Endothelial cell of umbilical vein (primary cell): ENCODE measurements around the gene CSTF3. TPM values are rescaled to one million over a fixed set of nuclear protein-coding genes. Genes with fewer than 3 reads are reported as not detected.
A peak's percentile ranks its signal among the peaks of the same experiment; 100 is the strongest.

Experiments used
- BruUV-seq: library from RNA; stranded (reverse); fragments of 400-500 nt; replicated peaks from 2 replicates; lab custom pipeline; 2021; lab: Mats Ljungman, UMichigan
- CTCF ChIA-PET: fragments of 300-600, 350-600 bp; sonication (Branson Sonifier 250); formaldehyde crosslinking; loops from one replicate; lab custom pipeline; 2021; ENCODE audit warnings: antibody characterized with exemption, inconsistent platforms; lab: Charles Lee
- POLR2A ChIA-PET: fragments of 300-600, 350-600 bp; sonication (Branson Sonifier 250); formaldehyde crosslinking; loops from one replicate; lab custom pipeline; 2021; ENCODE audit warnings: antibody characterized with exemption, inconsistent platforms; lab: Charles Lee
- DNase-seq: peaks from one replicate; pipeline ENCODE4 v3.0.0-alpha.2; 2011; ENCODE audit warnings: low read depth, low spot score
- FAIRE-seq: peaks from 2 replicates; lab custom pipeline; 2011; peaks lifted over from hg19 to GRCh38; lab: Jason Lieb, UNC
- H2AFZ ChIP-seq: 2 replicates; pipeline ENCODE4 v1.6.0; 2012; ENCODE audit warnings: low read depth, low read length, control low read depth, inconsistent platforms
- H3K27ac ChIP-seq: 2 replicates; pipeline ENCODE4 v1.5.1; 2011; ENCODE audit warnings: low read depth, mild to moderate bottlenecking, control low read depth, low read length, moderate library complexity; ENCODE audit not compliant: insufficient read depth
- H3K27me3 ChIP-seq, 2 experiments: 2 replicates each; pipeline versions ENCODE4 v1.6.0 to v1.6.1; 2011; ENCODE audit warnings: low read length in 2 of 2, mixed read lengths in 1 of 2; ENCODE audit not compliant: control insufficient read depth in 2 of 2, insufficient read depth in 2 of 2
- H3K36me3 ChIP-seq, 2 experiments: 2 replicates in 1 of 2; 3 replicates in 1 of 2; pipeline ENCODE4 v1.5.1; 2011; ENCODE audit warnings: low read length in 2 of 2, mild to moderate bottlenecking in 1 of 2, moderate library complexity in 1 of 2; ENCODE audit not compliant: control insufficient read depth in 2 of 2, insufficient read depth in 2 of 2; ENCODE audit errors: extremely low read depth in 1 of 2
- H3K4me1 ChIP-seq: 3 replicates; pipeline ENCODE4 v1.5.1; 2011; ENCODE audit warnings: mild to moderate bottlenecking, low read length; ENCODE audit not compliant: control insufficient read depth, insufficient read depth; ENCODE audit errors: extremely low read depth
- H3K4me2 ChIP-seq: 2 replicates; pipeline ENCODE4 v1.6.1; 2011; ENCODE audit warnings: low read length, control low read depth, mixed read lengths; ENCODE audit not compliant: insufficient read depth
- H3K4me3 ChIP-seq, 3 experiments: fragments of 200-600 bp in 1 of 3; sonication (generic), shearing (Covaris generic) in 1 of 3; replicated peaks in 1 of 3; 2 replicates each; pipeline ENCODE4 v1.5.1; 2011 to 2016; ENCODE audit warnings: control low read depth in 3 of 3, low read length in 3 of 3, mild to moderate bottlenecking in 2 of 3, inconsistent platforms in 1 of 3, low read depth in 1 of 3, moderate library complexity in 1 of 3; ENCODE audit not compliant: insufficient read depth in 1 of 3
- H3K79me2 ChIP-seq: 2 replicates; pipeline ENCODE4 v1.6.0; 2012; ENCODE audit warnings: low read length, inconsistent platforms; ENCODE audit not compliant: control insufficient read depth, insufficient read depth
- H3K9ac ChIP-seq: replicated peaks from 2 replicates; pipeline ENCODE3; 2011; ENCODE audit warnings: low read length, control low read depth; ENCODE audit not compliant: insufficient read depth; ENCODE audit errors: extremely low read depth
- H3K9me1 ChIP-seq: replicated peaks from 3 replicates; pipeline ENCODE4 v1.6.0; 2011; ENCODE audit warnings: mild to moderate bottlenecking, low read length; ENCODE audit not compliant: control insufficient read depth, insufficient read depth; ENCODE audit errors: extremely low read depth
- H3K9me3 ChIP-seq: replicated peaks from 2 replicates; pipeline ENCODE4 v1.5.1; 2012; ENCODE audit warnings: low read length, inconsistent platforms; ENCODE audit not compliant: control insufficient read depth, insufficient read depth
- H4K20me1 ChIP-seq: replicated peaks from 2 replicates; pipeline ENCODE3; 2011; ENCODE audit warnings: mild to moderate bottlenecking, low read length; ENCODE audit not compliant: control insufficient read depth, insufficient read depth; ENCODE audit errors: extremely low read depth
- CTCF ChIP-seq, 2 donors: IDR thresholded peaks; 1 replicate in 1 of 2; 2 replicates in 1 of 2; pipeline ENCODE4 v1.5.1; 2011; ENCODE audit warnings: low read length in 2 of 2, mild to moderate bottlenecking in 2 of 2, moderate library complexity in 2 of 2, control low read depth in 1 of 2, inconsistent platforms in 1 of 2, low read depth in 1 of 2; ENCODE audit not compliant: insufficient read depth in 1 of 2; ENCODE audit errors: extremely low read depth in 1 of 2
- EZH2 ChIP-seq: IDR thresholded peaks from 2 replicates; pipeline ENCODE4 v1.6.1; 2012; ENCODE audit warnings: borderline replicate concordance, low read depth, mild to moderate bottlenecking, moderate library complexity, low read length, inconsistent platforms; ENCODE audit not compliant: severe bottlenecking
- FOS ChIP-seq: IDR thresholded peaks from 2 replicates; pipeline ENCODE4 v1.6.1; 2011; ENCODE audit warnings: mild to moderate bottlenecking, low read length, moderate library complexity, borderline replicate concordance; ENCODE audit not compliant: insufficient read depth
- GATA2 ChIP-seq: IDR thresholded peaks from 2 replicates; pipeline ENCODE4 v1.7.0; 2011; ENCODE audit warnings: low read depth, mild to moderate bottlenecking, moderate library complexity, mixed read lengths, low read length; ENCODE audit not compliant: insufficient read length, insufficient read depth
- JUN ChIP-seq: IDR thresholded peaks from 2 replicates; pipeline ENCODE4 v1.6.1; 2011; ENCODE audit warnings: borderline replicate concordance, low read depth; ENCODE audit not compliant: insufficient read length, insufficient read depth
- MAX ChIP-seq: IDR thresholded peaks from 2 replicates; pipeline ENCODE4 v1.6.1; 2011; ENCODE audit not compliant: insufficient read depth, insufficient read length
- MYC ChIP-seq: IDR thresholded peaks from one replicate; pipeline ENCODE4 v1.6.1; 2011; ENCODE audit warnings: mild to moderate bottlenecking, low read depth, low read length
- POLR2A ChIP-seq: IDR thresholded peaks from 2 replicates; pipeline ENCODE4 v1.6.1; 2012; ENCODE audit warnings: low read depth, mild to moderate bottlenecking, control low read depth, low read length
- POLR2AphosphoS5 ChIP-seq: IDR thresholded peaks from 2 replicates; pipeline ENCODE4 v1.6.1; 2012; ENCODE audit warnings: low read depth, mild to moderate bottlenecking, control low read depth, low read length, moderate library complexity; ENCODE audit not compliant: insufficient read depth
- dilution Hi-C: fragments of 300-500 bp; cut with MboI; formaldehyde crosslinking; loops from one replicate; pipeline ENCODE4 v1.15.0; 2019; ENCODE audit warnings: low sequenced_read_pairs; ENCODE audit not compliant: extremely low pct_ligation_motif_present
- intact Hi-C: fragments of 100-400 bp; cut with micrococcal nuclease; formaldehyde crosslinking; loops from one replicate; pipeline ENCODE4 v1.10.0; 2022
- polyA plus RNA-seq, 4 experiments: library from polyadenylated mRNA; depleted of rRNA in 3 of 4; stranded (reverse) in 3 of 4; unstranded in 1 of 4; fragments of >200 nt; gene quantifications; 2 replicates each; pipeline versions ENCODE4 v1.2.1 to v1.2.3, GENCODE V29; 2011 to 2012; ENCODE audit warnings: missing spikeins in 1 of 4
- total RNA-seq: library from RNA; stranded (reverse); gene quantifications from 2 replicates; pipeline ENCODE4 v1.2.3, GENCODE V29; 2021

CSTF3 gene
- total and polyA plus RNA-seq, 2 donors (not counting 3 experiments of a cell fraction or from before 2014, with no cell fraction given): 18.3 to 46.6 TPM

- Histone ChIP-seq H3K9ac (no peak overlapping the region), H3K4me3 (peak overlapping the region in 1 of 3 experiments; percentile 36), H3K9me3 (no peaks in the 10 kb centered on the region), H3K79me2 (peaks cover 80% of the 10 kb centered on the region), H2AFZ (no peak overlapping the region), H3K4me1 (peaks cover 23% of the 10 kb centered on the region), H3K36me3 (peaks cover 0 to 2% of the 10 kb centered on the region in 2 experiments), H3K27me3 (no peaks in the 10 kb centered on the region), H4K20me1 (peaks cover 17% of the 10 kb centered on the region), H3K4me2 (peak overlapping the region; percentile 92), H3K9me1 (no peaks in the 10 kb centered on the region), H3K27ac (no peak overlapping the region)
- intact Hi-C loops (no loop called here), dilution Hi-C loops (no loop called here)
- no peak for TF ChIP-seq CTCF (IDR thresholded peaks at IDR 0.05; ENCODE audit: extremely low read depth in 1 of 2, insufficient read depth in 1 of 2, low read depth in 1 of 2, low read length in 2 of 2)
- TF ChIP-seq JUN: no peak
- TF ChIP-seq MYC: no peak
- TF ChIP-seq MAX: no peak
- TF ChIP-seq POLR2A: no peak
- TF ChIP-seq GATA2: no peak
- no peak for TF ChIP-seq EZH2
- no peak for TF ChIP-seq FOS
- no peak for TF ChIP-seq POLR2AphosphoS5
- BruUV-seq: no TSS peak
- DNase-seq (no peak), FAIRE-seq (no peak)
- ChIA-PET POLR2A (no interaction called here), CTCF (no interaction called here)
Observed at GRCh38 chr11:33158596-33159275, 2.5 kb downstream of the CSTF3 start.
